Left hindlimb (tissue), 1 donor: Measurements from ENCODE around the gene DCX.
"Not testable (repeated sequence)": the region's sequence is repeated elsewhere in the genome, so short reads cannot be mapped to it uniquely, and the experiment has no call there.

Experiments
- DNase-seq: peaks from one replicate; pipeline ENCODE4 v3.0.0-alpha.2; 2018

The DCX gene

GRCh38 chrX:111365770-111366325, 46.1 kb downstream of the DCX start:
- no peak for DNase-seq

GRCh38 chrX:111363741-111364140, 48.3 kb downstream of the DCX start:
- no peak for DNase-seq

- no peak for DNase-seq
Observed at GRCh38 chrX:111361751-111362150, 50.2 kb downstream of the DCX start.

GRCh38 chrX:111360839-111361238, 51.2 kb downstream of the DCX start:
- no peak for DNase-seq

DNA sequence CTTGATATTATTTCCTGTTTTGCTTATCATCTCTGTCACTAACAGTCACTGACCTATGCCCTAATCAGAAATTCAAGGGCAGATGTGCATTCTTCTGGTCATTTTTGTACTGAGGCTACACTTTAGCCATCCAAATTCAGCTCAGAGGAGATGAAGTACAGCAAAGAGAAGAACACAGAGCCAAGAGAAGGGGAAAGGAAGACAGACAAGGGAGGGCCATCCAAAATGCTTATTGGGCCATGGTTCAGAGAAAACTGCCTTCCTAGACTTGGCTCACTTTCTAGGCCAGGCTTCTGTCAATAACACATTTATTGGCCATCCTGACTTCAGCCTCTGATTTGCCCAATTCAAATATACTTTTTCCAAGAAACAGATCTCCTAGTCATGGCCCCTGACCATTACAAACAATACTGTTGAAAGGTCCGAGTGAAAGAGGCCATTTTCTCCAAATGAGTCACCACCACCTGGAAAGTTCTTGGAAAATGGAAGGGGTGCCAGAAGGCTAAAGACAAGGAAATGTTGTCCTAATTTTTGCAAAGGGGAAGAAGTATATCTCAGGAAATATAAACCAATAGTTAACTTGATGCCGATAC, 56.4 kb downstream of the DCX start:
- no peak for DNase-seq

DNA sequence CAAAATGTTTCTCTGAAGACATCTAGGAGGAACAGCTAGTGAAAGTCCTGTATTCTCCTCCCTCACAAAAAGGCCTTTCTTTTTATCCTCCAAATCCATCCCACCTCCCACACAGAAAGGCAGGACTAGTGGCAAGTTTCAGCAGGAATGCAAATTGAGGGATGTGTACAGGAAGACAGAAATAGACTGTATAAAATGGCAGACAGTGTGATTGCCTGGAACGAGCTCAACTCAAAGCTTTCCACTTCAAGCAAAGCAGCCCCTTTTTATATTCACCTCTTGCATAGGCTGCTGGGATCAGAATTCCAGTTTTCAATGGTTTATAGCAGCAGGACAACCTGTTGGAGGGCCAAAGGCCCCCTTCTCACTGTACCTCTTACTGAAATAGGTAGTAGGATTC, 57.5 kb downstream of the DCX start:
- no peak for DNase-seq

DNA sequence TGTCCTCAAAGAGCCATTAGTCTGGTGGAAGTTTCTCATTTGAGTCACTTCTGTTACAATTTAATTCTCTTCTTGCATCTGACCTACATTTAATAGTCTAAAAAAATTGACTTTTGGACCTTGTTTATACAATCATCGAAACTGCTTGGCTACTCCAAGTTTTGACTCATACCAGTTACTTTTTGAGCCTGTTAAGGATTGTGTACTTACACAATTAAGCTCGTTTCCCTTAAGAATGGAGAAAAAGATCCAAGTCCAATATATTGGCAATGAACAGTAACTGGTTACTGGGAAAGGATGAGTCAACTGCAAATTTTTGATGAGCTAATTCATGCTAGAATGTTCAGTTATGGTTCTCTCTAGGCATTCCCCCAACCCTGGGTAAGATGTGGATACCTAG, 58.2 kb downstream of the DCX start:
- no peak for DNase-seq

- DNase-seq, result peak; percentile 68
Observed at GRCh38 chrX:111352424-111352823, 59.6 kb downstream of the DCX start.

DNA sequence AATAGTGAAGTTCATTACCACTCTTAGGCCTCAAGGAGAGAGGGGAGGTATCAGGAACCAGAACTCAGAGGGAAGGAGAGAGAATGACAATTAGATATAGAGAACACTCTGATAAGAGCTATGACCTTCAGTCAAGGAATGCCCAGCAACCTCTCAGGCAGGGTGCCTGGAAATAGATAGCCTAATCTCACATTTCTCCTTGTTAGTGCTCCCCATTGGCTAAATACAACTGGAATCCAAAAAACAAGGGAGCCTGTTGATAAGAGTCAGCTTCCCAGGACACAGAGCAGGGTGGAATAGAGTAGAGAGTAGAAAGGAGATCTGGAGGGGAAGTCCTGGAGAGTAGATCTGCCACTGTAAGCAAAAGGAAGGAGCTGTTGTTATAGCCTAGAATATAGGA, 62.1 kb downstream of the DCX start:
- no peak for DNase-seq

GRCh38 chrX:111349101-111349500, 62.9 kb downstream of the DCX start:
- DNase-seq, result peak; percentile 62

GRCh38 chrX:111348429-111348828, 63.6 kb downstream of the DCX start:
- DNase-seq, result peak; percentile 45

DNA sequence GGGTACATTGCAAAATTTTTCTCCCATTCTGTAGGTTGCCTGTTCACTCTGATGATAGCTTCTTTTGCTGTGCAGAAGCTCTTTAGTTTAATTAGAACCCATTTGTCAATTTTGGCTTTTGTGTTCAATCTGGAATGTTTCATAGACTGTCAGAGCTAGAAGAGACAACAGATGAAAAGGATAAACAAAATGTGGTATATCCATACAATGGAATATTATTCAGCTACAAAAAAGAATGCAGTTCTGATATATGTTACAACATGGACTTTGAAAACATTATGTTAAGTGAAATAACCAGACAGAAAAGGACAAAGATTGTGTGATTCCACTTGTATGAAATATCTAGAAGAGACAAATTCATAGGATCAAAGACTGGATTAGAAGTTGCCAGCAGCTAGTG, 65.8 kb downstream of the DCX start:
- not testable (repeated sequence) for DNase-seq

DNA sequence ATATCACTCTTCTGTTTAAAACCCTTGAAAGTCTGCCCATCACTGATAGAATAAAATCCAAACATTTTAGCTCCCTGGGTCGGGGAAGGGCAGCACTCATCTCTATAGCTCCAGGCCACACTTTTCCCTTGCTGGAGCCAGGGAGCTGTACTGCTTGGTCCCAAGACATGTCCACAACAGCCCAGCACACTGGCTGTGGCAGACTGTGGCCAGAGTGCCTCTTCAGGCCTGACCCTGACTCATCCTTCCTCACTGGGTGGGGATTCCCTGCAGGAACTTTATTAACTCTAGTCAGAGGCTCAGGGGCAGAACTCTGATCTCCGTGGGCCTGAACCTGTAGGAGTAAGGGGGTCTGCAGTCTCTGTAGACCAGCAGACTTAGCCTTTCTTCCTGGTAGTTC, 71.9 kb downstream of the DCX start:
- no peak for DNase-seq

DNA sequence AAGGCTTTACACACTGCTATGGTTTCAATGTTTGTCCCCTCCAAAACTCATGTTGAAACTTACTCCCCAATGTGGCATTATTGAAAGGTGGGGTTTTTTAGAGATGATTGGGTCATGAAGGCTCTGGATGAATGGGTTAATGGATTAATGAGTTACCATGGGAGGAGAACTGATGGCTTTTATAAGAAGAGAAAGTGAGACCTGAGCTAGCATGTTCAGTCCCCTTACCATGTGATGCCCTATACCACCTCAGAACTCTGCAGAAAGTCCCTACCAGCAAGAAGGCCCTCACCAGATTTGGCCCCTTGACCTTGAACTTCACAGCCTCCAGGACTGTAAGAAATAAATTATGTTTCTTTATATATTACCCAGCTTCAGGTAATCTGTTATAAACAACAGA, 72.8 kb downstream of the DCX start:
- DNase-seq, result no peak

DNA sequence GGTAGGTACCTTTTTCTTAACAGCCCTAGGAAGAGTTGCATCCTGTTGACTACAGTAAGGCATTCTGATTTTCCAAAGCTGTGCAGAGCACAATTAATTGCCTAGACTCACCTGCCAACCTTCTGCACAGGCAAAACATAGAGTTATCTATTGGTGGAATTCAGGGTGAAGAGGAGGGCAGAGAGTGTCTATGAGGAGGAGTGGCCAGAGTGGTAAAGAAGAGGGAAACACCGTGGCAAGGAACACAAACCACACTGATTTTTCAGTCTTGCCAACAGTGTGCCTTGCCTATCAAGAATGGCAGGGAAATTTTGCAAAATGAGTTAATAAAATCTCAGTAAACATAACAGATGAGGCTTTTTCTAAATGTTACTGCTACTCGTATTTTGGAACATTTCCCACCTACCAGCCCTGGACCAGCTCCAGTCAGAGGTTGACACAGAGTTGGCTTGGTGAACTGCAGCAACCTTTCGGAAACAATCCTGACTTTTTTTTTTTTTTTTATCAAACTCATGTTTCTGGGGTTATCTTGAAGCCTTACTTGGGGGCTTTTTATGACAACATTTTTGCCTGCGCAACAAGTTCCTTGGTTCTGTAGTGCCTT, 73.8 kb downstream of the DCX start:
- DNase-seq, result no peak

GRCh38 chrX:111337067-111337637, 74.8 kb downstream of the DCX start:
- DNase-seq, result no peak

DNA sequence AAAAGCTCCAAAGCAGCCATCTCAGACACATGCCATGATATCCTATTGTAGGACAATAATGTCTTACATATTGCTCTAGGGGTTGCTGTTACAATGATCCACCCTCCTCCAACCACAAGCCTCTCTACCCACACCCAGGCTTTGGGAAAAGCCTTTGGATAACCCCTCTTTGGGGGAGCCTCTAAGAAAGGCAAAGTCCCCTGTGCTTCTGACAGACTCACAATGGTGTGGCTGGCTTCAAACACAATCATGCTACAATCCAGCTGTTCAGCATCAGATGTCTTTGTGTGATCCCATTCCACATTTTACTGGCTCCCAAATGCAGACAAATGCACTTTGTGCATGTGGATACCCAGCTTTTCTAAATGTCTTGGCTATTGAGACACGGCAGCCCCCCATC, 75.9 kb downstream of the DCX start:
- DNase-seq, result no peak

- DNase-seq, result no peak
Observed at GRCh38 chrX:111329370-111329769, 82.6 kb downstream of the DCX start.

- DNase-seq, result no peak
Observed at GRCh38 chrX:111328858-111329257, 83.1 kb downstream of the DCX start.

DNA sequence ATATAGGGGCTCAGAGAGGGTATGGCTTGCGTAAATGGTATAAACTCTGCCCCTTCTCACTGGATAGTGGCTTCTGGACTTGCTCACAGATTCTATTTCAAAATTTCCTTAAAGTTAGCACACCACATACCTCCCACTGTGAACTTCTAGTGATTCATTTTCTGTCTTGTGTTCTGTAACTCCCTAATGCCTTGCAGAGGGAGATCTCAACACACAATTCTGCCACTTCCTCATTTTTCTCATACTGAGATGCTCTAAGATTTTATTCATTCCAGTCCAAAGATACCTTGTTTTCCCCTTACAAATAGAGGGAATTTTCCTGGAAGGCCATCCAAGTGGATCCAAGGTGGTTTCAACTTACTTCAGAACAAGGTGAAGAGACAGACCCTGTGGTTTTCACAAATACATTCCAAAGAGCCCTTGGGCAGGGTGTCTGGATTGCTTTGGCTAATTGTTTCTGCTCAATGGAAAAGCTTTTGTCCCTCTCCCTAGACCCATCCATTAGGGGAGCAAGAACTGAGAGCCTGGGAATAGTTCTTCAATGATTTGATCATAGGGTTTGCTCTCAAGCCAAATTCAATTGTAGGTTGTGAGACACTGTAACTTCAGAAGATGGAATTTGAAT, 89.6 kb downstream of the DCX start:
- no peak for DNase-seq

GRCh38 chrX:111319451-111319850, 92.5 kb downstream of the DCX start:
- no peak for DNase-seq

- no peak for DNase-seq
Observed at GRCh38 chrX:111318901-111319300, 93.1 kb downstream of the DCX start.

- peak; percentile 67 for DNase-seq
Observed at GRCh38 chrX:111309083-111309482, 102.9 kb downstream of the DCX start.

GRCh38 chrX:111308039-111308438, 104.0 kb downstream of the DCX start:
- no peak for DNase-seq
